ENCODE data around the gene AGR3. TPM values are rescaled to one million over a fixed set of nuclear protein-coding genes. Genes with fewer than 3 reads are reported as not detected.
A peak's percentile ranks its signal among the peaks of the same experiment; 100 is the strongest.

The AGR3 gene
- total RNA-seq, 1 experiment from 2014 or later = 1.2 TPM

GRCh38 chr7:16846601-16847165 is 35.1 kb downstream of the AGR3 start:
- Mint-ChIP-seq H3K4me3 (ENCODE audit: unreplicated experiment) (peak overlapping the region; percentile 64), H3K36me3 (ENCODE audit: insufficient read depth, unreplicated experiment) (peaks cover 5% of the 10 kb centered on the region), H3K4me1 (ENCODE audit: low read depth, unreplicated experiment) (peaks cover 34% of the 10 kb centered on the region), H3K27ac (ENCODE audit: unreplicated experiment) (peak overlapping the region; percentile 86), H3K27me3 (ENCODE audit: insufficient read depth, unreplicated experiment) (no peaks in the 10 kb centered on the region), H3K9me3 (ENCODE audit: unreplicated experiment) (peaks cover 22% of the 10 kb centered on the region)
- Histone ChIP-seq H3K4me1 (peaks cover 48% of the 10 kb centered on the region), H3K4me3 (ENCODE audit: low read depth, low read length) (no peak overlapping the region), H3K27me3 (replicated peaks; ENCODE audit: control insufficient read depth, insufficient read depth, low read length) (no peaks in the 10 kb centered on the region), H3K9me3 (no peaks in the 10 kb centered on the region), H3K36me3 (ENCODE audit: control insufficient read depth, insufficient read depth, low read length) (no peaks in the 10 kb centered on the region)
- BruUV-seq (replicated peaks) = TSS peak; percentile 94
- intact Hi-C loops (cut with micrococcal nuclease; ENCODE audit: unreplicated experiment) = loop anchor here (1.0 to 5.0 kb wide), 9 partner anchors 24 to 127 kb away; partner anchors contain the start of genes AGR2 and AGR3
- ChIA-PET POLR2A (interaction anchor here (0.6 to 0.8 kb wide), 2 partner anchors 24 to 55 kb away, joined by 3 read pairs; no protein-coding TSS in a partner anchor), CTCF (interaction anchor here (2.5 kb wide), 1 partner anchor 46 kb away, joined by 8 read pairs; no protein-coding TSS in a partner anchor)
- peak; percentile 44 to 45 for DNase-seq
- TF ChIP-seq, protein P1, sequence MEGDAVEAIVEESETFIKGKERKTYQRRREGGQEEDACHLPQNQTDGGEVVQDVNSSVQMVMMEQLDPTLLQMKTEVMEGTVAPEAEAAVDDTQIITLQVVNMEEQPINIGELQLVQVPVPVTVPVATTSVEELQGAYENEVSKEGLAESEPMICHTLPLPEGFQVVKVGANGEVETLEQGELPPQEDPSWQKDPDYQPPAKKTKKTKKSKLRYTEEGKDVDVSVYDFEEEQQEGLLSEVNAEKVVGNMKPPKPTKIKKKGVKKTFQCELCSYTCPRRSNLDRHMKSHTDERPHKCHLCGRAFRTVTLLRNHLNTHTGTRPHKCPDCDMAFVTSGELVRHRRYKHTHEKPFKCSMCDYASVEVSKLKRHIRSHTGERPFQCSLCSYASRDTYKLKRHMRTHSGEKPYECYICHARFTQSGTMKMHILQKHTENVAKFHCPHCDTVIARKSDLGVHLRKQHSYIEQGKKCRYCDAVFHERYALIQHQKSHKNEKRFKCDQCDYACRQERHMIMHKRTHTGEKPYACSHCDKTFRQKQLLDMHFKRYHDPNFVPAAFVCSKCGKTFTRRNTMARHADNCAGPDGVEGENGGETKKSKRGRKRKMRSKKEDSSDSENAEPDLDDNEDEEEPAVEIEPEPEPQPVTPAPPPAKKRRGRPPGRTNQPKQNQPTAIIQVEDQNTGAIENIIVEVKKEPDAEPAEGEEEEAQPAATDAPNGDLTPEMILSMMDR (IDR thresholded peaks at IDR 0.05; ENCODE audit: insufficient read depth in 1 of 2, low read depth in 1 of 2, low read length in 1 of 2, severe bottlenecking in 1 of 2, unreplicated experiment in 1 of 2) = no peak

DNA sequence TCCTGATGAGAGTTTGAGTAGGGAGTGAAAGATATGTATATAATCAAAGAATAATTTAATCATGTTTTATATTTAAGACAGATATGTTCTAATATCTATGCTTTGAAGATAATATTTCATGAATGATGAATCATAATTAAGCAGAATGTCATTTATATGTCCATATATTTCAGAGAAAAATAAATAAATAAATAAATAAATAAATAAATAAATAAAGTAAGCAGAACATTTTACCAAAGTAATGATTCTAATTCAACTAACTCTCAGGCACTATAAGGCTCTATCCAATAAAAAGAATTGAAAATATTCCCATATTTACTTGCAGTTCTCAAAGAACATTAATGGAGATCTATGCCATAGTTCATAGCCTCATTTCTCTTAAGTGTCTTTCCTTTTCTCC is 36.0 kb downstream of the AGR3 start:
- H3K36me3 ChIP-seq (ENCODE audit: control insufficient read depth, insufficient read depth, low read length) = no peaks in the 10 kb centered on the region
- H3K27me3 ChIP-seq (replicated peaks; ENCODE audit: control insufficient read depth, insufficient read depth, low read length) = no peaks in the 10 kb centered on the region
- peak overlapping the region; percentile 86 for H3K27ac Mint-ChIP-seq (ENCODE audit: unreplicated experiment)
- peaks cover 5% of the 10 kb centered on the region for H3K36me3 Mint-ChIP-seq (ENCODE audit: insufficient read depth, unreplicated experiment)
- TF ChIP-seq, protein P1 (IDR thresholded peaks at IDR 0.05; ENCODE audit: insufficient read depth in 1 of 2, low read depth in 1 of 2, low read length in 1 of 2, severe bottlenecking in 1 of 2, unreplicated experiment in 1 of 2) = no peak
- BruUV-seq (replicated peaks) = no TSS peak
- H3K9me3 Mint-ChIP-seq (ENCODE audit: unreplicated experiment) = peaks cover 22% of the 10 kb centered on the region
- POLR2A ChIA-PET = no interaction called here
- no peaks in the 10 kb centered on the region for H3K27me3 Mint-ChIP-seq (ENCODE audit: insufficient read depth, unreplicated experiment)
- H3K4me1 ChIP-seq = peaks cover 48% of the 10 kb centered on the region
- DNase-seq = no peak
- H3K4me3 Mint-ChIP-seq (ENCODE audit: unreplicated experiment) = peak overlapping the region; percentile 64
- CTCF ChIA-PET = interaction anchor here (2.5 kb wide), 1 partner anchor 45 kb away, joined by 8 read pairs; no protein-coding TSS in a partner anchor
- no peak overlapping the region for H3K4me3 ChIP-seq (ENCODE audit: low read depth, low read length)
- H3K4me1 Mint-ChIP-seq (ENCODE audit: low read depth, unreplicated experiment) = peaks cover 34% of the 10 kb centered on the region
- H3K9me3 ChIP-seq = no peaks in the 10 kb centered on the region
- intact Hi-C loops (cut with micrococcal nuclease; ENCODE audit: unreplicated experiment) = loop anchor here (2.0 to 5.0 kb wide), 3 partner anchors 37 to 91 kb away; partner anchors contain the start of gene AGR3

GRCh38 chr7:16841681-16842080 is 40.1 kb downstream of the AGR3 start:
- H3K9me3 Mint-ChIP-seq (ENCODE audit: unreplicated experiment) = peaks cover 24% of the 10 kb centered on the region
- intact Hi-C loops (cut with micrococcal nuclease; ENCODE audit: unreplicated experiment) = no loop called here
- no peak overlapping the region for H3K4me3 Mint-ChIP-seq (ENCODE audit: unreplicated experiment)
- H3K27me3 Mint-ChIP-seq (ENCODE audit: insufficient read depth, unreplicated experiment) = no peaks in the 10 kb centered on the region
- ChIA-PET POLR2A (no interaction called here), CTCF (no interaction called here)
- Histone ChIP-seq H3K4me1 (peaks cover 21% of the 10 kb centered on the region), H3K9me3 (no peaks in the 10 kb centered on the region), H3K36me3 (ENCODE audit: control insufficient read depth, insufficient read depth, low read length) (no peaks in the 10 kb centered on the region), H3K27me3 (replicated peaks; ENCODE audit: control insufficient read depth, insufficient read depth, low read length) (no peaks in the 10 kb centered on the region), H3K4me3 (ENCODE audit: low read depth, low read length) (no peak overlapping the region)
- H3K36me3 Mint-ChIP-seq (ENCODE audit: insufficient read depth, unreplicated experiment) = no peaks in the 10 kb centered on the region
- DNase-seq = no peak
- peaks cover 34% of the 10 kb centered on the region for H3K4me1 Mint-ChIP-seq (ENCODE audit: low read depth, unreplicated experiment)
- TF ChIP-seq, protein P1 (IDR thresholded peaks at IDR 0.05; ENCODE audit: insufficient read depth in 1 of 2, low read depth in 1 of 2, low read length in 1 of 2, severe bottlenecking in 1 of 2, unreplicated experiment in 1 of 2) = no peak
- no peak overlapping the region for H3K27ac Mint-ChIP-seq (ENCODE audit: unreplicated experiment)
- no TSS peak for BruUV-seq (replicated peaks)
